ENCODE data around the gene SYNGR3. TPM values are rescaled to one million over a fixed set of nuclear protein-coding genes. Genes with fewer than 3 reads are reported as not detected.

The SYNGR3 gene
- total RNA-seq, 2 donors from 2014 or later: 0.49 to 1.5 TPM

DNA sequence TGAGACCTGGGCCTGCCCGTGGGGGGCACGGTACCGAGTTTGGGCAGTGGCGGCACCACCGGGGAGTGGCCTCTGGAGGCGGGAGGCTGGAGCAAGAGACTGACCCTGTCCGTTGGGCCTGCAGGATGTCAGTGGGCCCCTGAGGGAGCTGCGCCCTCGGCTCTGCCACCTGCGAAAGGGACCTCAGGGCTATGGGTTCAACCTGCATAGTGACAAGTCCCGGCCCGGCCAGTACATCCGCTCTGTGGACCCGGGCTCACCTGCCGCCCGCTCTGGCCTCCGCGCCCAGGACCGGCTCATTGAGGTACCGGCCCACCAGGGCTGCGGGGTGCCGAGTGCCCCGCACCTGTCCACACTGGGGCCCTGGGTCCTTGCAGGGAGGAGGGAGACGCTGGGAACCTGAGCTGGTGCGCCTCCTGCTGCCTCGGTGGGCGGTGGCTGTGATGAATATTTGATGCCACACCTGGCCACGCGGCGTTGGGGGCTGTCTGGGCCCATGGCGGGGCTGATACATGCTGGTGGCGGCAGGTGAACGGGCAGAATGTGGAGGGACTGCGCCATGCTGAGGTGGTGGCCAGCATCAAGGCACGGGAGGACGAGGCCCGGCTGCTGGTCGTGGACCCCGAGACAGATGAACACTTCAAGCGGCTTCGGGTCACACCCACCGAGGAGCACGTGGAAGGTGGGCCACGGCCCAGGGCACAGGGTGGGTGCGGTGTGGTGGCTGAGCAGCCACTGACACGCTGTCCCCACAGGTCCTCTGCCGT, 46.6 kb downstream of the SYNGR3 start:
- peak overlapping the region; percentile 42 for H3K4me3 ChIP-seq
- H3K36me3 ChIP-seq: peaks cover 16% of the 10 kb centered on the region
- H3K9me3 ChIP-seq: no peaks in the 10 kb centered on the region
- ATAC-seq (ENCODE audit: insufficient number of reproducible peaks, low FRiP score, low read depth): no peak
- TF ChIP-seq, protein P1, sequence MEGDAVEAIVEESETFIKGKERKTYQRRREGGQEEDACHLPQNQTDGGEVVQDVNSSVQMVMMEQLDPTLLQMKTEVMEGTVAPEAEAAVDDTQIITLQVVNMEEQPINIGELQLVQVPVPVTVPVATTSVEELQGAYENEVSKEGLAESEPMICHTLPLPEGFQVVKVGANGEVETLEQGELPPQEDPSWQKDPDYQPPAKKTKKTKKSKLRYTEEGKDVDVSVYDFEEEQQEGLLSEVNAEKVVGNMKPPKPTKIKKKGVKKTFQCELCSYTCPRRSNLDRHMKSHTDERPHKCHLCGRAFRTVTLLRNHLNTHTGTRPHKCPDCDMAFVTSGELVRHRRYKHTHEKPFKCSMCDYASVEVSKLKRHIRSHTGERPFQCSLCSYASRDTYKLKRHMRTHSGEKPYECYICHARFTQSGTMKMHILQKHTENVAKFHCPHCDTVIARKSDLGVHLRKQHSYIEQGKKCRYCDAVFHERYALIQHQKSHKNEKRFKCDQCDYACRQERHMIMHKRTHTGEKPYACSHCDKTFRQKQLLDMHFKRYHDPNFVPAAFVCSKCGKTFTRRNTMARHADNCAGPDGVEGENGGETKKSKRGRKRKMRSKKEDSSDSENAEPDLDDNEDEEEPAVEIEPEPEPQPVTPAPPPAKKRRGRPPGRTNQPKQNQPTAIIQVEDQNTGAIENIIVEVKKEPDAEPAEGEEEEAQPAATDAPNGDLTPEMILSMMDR (IDR thresholded peaks at IDR 0.05): no peak
- H3K27ac ChIP-seq: peak overlapping the region; percentile 94 to 95
- no peak for DNase-seq (ENCODE audit: low spot score)
- peaks cover 31 to 61% of the 10 kb centered on the region in 2 donors for H3K4me1 ChIP-seq (ENCODE audit: control insufficient read depth in 1 of 2, low read depth in 2 of 2)
- H3K27me3 ChIP-seq (replicated peaks; ENCODE audit: insufficient read depth): no peaks in the 10 kb centered on the region

DNA sequence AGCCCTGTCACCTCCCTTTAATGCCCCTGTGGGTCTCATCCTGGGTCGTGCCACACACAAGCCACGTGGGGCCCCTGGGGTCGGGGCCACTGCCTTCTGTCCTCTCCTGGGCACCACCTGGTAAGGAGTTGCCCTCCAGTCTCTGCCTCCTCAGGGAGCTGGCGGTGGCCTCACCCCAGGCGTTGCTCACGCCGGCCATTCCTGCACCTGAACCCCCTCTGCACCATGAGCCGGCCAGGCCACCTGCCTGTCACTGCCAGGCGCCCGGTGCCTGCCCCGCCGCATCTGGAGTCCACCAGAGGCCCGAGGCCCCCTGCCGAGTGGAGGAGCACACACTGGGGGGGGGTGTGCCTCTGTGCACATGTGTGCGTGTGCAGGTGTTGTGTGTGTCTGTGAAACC, 47.3 kb downstream of the SYNGR3 start:
- Histone ChIP-seq H3K4me1 (ENCODE audit: control insufficient read depth in 1 of 2, low read depth in 2 of 2) (peaks cover 31 to 59% of the 10 kb centered on the region in 2 donors), H3K4me3 (no peak overlapping the region), H3K27me3 (replicated peaks; ENCODE audit: insufficient read depth) (no peaks in the 10 kb centered on the region), H3K9me3 (no peaks in the 10 kb centered on the region), H3K36me3 (peaks cover 16% of the 10 kb centered on the region), H3K27ac (peak overlapping the region; percentile 94 to 95)
- TF ChIP-seq, protein P1 (IDR thresholded peaks at IDR 0.05): no peak
- ATAC-seq (ENCODE audit: insufficient number of reproducible peaks, low FRiP score, low read depth) (no peak), DNase-seq (ENCODE audit: low spot score) (no peak)

DNA sequence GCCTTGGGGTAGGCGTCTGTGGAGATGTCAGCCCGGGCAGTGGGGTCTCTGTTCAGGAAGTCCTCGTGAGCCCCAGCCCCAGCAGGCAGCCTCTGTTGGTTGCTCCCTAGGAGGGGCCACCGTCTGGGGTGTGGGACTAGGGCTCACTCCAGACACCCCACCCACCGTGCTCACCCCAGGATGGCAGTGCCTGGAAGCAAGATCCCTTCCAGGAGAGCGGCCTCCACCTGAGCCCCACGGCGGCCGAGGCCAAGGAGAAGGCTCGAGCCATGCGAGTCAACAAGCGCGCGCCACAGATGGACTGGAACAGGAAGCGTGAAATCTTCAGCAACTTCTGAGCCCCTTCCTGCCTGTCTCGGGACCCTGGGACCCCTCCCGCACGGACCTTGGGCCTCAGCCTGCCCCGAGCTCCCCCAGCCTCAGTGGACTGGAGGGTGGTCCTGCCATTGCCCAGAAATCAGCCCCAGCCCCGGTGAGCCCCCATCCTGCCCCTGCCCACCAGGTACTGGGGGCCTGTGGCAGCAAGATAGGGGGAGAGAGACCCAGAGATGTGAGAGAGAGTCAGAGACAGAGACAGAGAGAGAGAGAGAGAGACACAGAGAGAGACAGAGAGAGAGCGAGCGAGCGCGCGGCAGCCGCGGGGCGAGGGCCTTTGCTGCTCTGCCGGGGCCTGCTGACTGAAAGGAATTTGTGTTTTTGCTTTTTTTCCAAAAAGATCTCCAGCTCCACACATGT, 48.0 kb downstream of the SYNGR3 start:
- TF ChIP-seq, protein P1 (IDR thresholded peaks at IDR 0.05): no peak
- Histone ChIP-seq H3K4me1 (ENCODE audit: control insufficient read depth in 1 of 2, low read depth in 2 of 2) (peaks cover 31 to 52% of the 10 kb centered on the region in 2 donors), H3K27me3 (replicated peaks; ENCODE audit: insufficient read depth) (no peaks in the 10 kb centered on the region), H3K27ac (peak overlapping the region; percentile 94 to 95), H3K4me3 (no peak overlapping the region), H3K9me3 (no peaks in the 10 kb centered on the region), H3K36me3 (peaks cover 16% of the 10 kb centered on the region)
- ATAC-seq (ENCODE audit: insufficient number of reproducible peaks, low FRiP score, low read depth): no peak
- DNase-seq (ENCODE audit: low spot score): no peak

DNA sequence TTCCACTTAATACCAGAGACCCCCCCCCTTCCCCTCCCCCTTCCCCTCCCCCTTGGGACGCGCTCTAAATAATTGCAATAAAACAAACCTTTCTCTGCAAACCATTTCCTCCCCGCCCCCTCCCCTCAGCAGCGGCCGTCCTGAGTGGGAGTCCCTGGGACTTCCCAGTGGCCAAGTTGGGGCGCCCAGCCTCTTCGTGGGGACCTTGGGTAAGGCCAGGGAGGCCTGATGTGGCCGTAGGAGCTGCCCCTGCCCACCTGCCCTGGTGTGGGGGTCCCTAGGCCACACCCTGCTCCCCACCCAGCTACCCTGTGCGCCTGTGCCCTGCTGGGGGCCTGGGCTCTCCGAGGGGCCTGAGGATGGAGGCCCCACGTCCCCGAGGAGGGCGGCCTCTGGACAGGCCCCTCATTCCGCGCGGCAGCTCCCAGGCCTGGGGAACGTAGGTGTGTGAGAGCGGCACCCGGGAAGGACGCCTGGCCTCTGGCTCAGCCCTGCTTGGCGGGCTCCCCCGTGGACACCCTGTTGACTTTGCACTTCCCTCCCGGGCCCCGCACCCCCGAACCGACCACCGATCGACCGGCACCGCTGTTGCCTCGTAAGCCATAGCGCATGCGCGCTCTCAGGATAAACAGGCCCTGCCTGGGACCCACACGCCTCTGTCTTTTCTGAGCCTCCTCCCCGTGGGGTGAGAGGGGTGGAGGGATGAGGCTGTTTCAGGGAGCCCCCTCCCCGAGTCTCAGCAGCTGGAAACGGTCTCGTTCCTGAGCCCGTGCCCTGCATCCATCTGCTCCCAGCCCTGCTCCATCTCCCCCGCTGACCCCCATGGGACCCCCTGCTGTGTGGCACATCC, 48.8 kb downstream of the SYNGR3 start:
- ATAC-seq (ENCODE audit: insufficient number of reproducible peaks, low FRiP score, low read depth) (no peak), DNase-seq (ENCODE audit: low spot score) (no peak)
- TF ChIP-seq, protein P1 (IDR thresholded peaks at IDR 0.05): no peak
- no peaks in the 10 kb centered on the region for H3K27me3 ChIP-seq (replicated peaks; ENCODE audit: insufficient read depth)
- H3K4me1 ChIP-seq (ENCODE audit: control insufficient read depth in 1 of 2, low read depth in 2 of 2): peaks cover 26 to 46% of the 10 kb centered on the region in 2 donors
- no peak overlapping the region for H3K4me3 ChIP-seq
- H3K27ac ChIP-seq: peak overlapping the region; percentile 47 to 94
- H3K9me3 ChIP-seq: no peaks in the 10 kb centered on the region
- H3K36me3 ChIP-seq: peaks cover 16% of the 10 kb centered on the region
